T-helper 1 cell (primary cell): Measurements from ENCODE around the gene ACTR2.
"Not testable (repeated sequence)": the region's sequence is repeated elsewhere in the genome, so short reads cannot be mapped to it uniquely, and the experiment has no call there.

Experiments
- DNase-seq, 5 donors: peaks; one replicate each; pipeline ENCODE4 v3.0.0-alpha.2; 2012 to 2020

Gene ACTR2

DNA sequence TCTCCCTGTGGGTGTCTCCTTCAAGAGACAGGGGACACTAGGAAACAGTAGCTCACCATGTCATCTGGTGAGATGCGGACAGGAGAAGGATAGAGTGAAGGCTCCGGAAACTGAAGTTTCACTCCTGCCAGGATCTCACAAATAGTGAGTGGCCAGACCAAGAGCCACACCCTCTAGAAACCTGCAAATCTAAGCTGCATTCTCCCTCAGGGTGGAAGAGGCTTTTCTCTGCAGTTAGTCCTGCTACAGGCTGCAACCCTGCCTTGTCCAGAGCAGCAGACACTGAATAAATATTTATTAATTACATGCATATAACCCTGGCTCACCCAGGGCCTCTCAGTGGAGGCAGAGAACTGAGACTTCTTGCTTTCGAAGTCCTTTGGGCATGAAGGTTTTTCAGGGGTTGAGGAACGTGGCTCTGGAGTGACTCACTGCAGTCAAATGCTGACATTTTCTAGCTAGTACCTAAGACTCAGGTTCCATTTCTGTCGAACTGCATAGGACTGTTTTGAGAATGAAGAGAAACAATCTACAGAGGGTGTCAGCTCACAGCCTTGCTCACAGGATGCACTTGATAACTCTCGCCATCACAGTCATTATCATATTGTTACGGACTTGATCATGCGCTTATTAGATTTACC is 87.3 kb downstream of the ACTR2 start:
- DNase-seq = no peak

DNA sequence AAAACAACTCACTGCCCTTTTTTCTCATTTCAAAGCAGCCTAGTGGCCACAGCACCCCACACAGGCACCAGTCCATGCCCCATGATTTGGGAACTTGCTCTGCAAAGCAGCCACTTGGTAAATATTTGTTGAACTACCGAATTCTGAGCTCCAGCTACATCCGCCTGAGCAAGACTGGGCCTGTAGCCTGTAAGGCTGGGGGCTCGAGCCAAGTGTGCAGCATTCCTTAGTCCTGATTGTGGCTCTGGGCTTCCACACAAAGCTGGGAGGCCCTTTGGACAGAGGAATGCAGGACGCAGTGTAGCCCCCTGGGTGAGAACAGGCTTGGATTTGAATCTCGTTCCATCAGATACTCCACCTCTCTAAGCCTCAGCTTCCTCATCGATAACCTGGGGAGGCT is 88.4 kb downstream of the ACTR2 start:
- no peak for DNase-seq

DNA sequence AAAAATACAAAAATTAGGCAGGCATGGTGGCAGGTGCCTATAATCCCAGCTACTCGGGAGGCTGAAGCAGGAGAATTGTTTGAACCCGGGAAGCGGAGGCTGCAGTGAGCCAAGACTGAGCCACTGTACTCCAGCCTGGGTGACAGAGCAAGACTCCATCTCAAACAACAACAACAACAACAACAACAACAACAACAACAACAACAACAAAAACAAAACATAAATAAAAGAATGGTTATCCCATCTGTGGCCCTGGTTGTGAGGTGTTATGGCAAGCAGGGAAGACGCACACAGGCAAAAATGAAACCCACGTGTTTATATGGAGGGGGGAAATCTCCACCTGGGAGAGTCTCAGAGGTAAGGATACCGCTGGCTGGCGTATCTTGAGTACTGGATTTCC is 89.7 kb downstream of the ACTR2 start:
- DNase-seq = not testable (repeated sequence)

DNA sequence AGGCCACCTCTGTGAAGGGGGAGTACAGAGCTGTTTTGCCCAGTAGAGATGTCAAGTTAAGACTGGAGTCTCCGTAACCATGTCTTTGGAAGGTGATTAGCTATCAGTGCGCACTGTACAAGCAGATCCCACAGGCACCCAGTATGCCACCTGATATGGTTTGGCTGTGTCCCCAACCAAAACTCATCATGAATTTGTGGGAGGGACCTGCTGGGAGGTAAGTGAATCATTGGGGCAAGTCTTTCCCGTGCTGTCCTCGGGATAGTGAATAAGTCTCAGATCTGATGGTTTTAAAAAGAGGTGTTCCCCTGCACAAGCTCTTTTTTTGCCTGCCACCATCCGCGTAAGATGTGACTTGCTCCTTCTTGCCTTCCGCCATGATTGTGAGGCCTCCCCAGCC is 90.2 kb downstream of the ACTR2 start:
- DNase-seq = no peak

DNA sequence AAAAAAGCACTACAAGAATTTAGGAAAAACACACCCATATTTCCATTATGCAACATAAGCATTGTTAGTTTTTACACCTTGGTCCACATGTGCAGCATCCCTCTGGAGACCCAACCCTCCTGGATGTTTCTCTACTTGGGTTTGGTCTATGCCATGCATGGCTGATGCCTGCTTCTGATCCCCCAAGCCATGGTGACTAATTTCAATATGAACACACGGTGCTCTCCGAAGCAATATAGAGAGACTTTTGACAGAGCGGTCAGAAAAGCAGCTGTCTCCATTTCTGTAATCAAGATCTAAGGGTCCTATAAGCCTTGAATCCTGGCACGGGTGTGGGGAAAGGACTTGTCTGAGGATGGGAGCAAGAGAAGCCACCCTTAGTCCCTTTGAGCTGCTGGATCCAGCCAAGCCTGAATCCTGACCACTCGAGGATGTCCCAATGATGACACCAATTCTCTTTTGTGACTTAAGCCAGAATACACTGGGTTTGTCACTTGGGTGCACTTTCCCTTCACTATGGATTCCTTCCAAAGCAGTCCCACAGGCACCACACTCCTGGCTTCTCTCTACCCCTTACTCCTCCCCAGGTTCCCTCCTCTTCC is 91.5 kb downstream of the ACTR2 start:
- DNase-seq = peak in 1 of 5 donors; percentile 25

DNA sequence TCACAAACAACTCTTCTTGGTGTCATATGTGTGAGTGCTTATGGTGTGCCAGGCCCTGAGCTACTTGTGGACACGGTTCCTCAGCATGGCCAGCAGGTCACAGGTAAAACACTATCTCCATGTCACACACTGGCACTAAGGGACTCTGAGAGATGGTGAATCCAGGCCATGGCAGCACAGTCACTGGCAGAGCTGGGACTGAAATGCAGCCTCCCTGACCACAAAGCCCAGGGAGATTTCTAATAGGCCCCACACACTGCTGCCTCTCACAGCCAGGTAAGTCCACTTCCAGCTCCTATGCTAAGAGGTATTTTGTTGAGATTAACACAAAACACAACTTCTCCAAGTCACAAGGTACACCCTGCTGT is 92.0 kb downstream of the ACTR2 start:
- no peak for DNase-seq

DNA sequence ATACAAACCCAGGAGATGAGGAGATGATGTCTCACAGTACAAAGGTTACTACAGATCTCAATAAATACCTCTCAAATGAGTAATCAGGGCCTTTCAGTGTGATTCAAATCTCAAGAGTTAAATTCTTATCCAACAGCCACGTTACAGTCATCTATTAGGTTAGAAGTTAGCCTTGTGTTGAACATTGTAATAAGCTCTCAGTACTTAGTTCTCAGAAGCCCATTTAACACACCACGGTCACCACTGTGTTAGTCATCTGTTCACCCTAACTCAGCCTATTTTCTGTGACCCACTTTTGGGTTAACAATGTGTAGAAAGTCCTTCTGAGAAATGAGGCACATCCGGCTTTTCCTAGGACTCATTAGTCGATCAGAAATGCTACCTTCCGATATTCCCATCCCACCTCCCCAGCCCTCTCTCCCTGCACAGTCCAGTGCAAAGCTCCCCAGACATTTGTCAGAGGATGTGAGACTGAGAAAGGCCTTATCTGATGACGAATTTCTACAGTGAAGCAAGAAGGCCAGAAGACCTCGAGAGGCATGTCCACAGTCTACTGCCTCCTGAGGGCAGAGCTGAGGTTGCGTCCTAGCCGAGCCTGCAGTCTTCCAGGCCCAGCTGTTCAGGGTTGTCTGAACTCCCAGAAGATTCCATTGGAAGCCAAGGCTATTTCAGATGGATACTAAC is 92.6 kb downstream of the ACTR2 start:
- DNase-seq = peak in 1 of 5 donors; percentile 74
